Body of pancreas (tissue), 4 donors: Measurements from ENCODE around the gene KHDRBS2. TPM values are rescaled to one million over a fixed set of nuclear protein-coding genes. Genes with fewer than 3 reads are reported as not detected.

Experiments
- ATAC-seq: fragments of 150-250 bp; one replicate; pipeline ENCODE4 v1.9.1; 2016
- DNase-seq, 4 donors: peaks; one replicate each; pipeline ENCODE4 v3.0.0-alpha.2; 2019
- H3K27ac ChIP-seq, 4 donors: fragments of 200-600 bp; sonication (generic); 1 replicate in 3 of 4; 2 replicates in 1 of 4; pipeline versions ENCODE4 v1.5.1 to v1.6.1; 2016 to 2019; ENCODE audit warnings: mild to moderate bottlenecking in 1 of 4, mixed read lengths in 1 of 4, moderate library complexity in 1 of 4
- H3K27me3 ChIP-seq, 2 donors: fragments of 200-600 bp; sonication (generic); one replicate each; pipeline ENCODE4 v1.6.0; 2016; ENCODE audit warnings: mild to moderate bottlenecking in 1 of 2
- H3K36me3 ChIP-seq, 2 donors: fragments of 200-600 bp; sonication (generic); replicated peaks in 1 of 2; 2 replicates each; pipeline ENCODE4 v1.5.1; 2016; ENCODE audit warnings: low read depth in 2 of 2; ENCODE audit not compliant: insufficient read depth in 1 of 2
- H3K4me1 ChIP-seq: fragments of 200-600 bp; sonication (generic); one replicate; pipeline ENCODE4 v1.6.0; 2016
- H3K4me3 ChIP-seq, 2 donors: fragments of 200-600 bp; sonication (generic); 1 replicate in 1 of 2; 2 replicates in 1 of 2; pipeline ENCODE4 v1.5.1; 2016 to 2019
- H3K9me3 ChIP-seq, 3 donors: fragments of 200-600 bp; sonication (generic); 1 replicate in 2 of 3; 2 replicates in 1 of 3; pipeline ENCODE4 v1.5.1; 2016
- POLR2A ChIP-seq, 3 donors: fragments of 450-650 bp; IDR thresholded peaks; one replicate each; pipeline ENCODE4 v1.6.1; 2016; ENCODE audit warnings: antibody characterized with exemption in 3 of 3, mild to moderate bottlenecking in 2 of 3
- WGBS, 2 donors: methylation state at CpG; one replicate each; pipeline ENCODE4 v1.1.5; 2017; 5-methylcytosine and 5-hydroxymethylcytosine counted together
- intact Hi-C: fragments of 100-400 bp; cut with DNase I; formaldehyde crosslinking; loops from one replicate; pipeline ENCODE4 v1.15.1; 2023
- total RNA-seq, 2 donors: library from RNA; depleted of rRNA; stranded (reverse); fragments of >200 nt; gene quantifications; one replicate each; pipeline ENCODE4 v1.1.0, GENCODE V29; 2016
- TF ChIP-seq, protein P1 (sequence below), 7 experiments: fragments of 450-650 bp in 4 of 7; fragments of 200-600 bp in 3 of 7; sonication (generic) in 3 of 7; IDR thresholded peaks; one replicate each; pipeline ENCODE4 v1.5.1; 2016 to 2019; ENCODE audit warnings: antibody characterized with exemption in 7 of 7

KHDRBS2 gene
- total RNA-seq, 2 donors from 2014 or later = not detected

DNA sequence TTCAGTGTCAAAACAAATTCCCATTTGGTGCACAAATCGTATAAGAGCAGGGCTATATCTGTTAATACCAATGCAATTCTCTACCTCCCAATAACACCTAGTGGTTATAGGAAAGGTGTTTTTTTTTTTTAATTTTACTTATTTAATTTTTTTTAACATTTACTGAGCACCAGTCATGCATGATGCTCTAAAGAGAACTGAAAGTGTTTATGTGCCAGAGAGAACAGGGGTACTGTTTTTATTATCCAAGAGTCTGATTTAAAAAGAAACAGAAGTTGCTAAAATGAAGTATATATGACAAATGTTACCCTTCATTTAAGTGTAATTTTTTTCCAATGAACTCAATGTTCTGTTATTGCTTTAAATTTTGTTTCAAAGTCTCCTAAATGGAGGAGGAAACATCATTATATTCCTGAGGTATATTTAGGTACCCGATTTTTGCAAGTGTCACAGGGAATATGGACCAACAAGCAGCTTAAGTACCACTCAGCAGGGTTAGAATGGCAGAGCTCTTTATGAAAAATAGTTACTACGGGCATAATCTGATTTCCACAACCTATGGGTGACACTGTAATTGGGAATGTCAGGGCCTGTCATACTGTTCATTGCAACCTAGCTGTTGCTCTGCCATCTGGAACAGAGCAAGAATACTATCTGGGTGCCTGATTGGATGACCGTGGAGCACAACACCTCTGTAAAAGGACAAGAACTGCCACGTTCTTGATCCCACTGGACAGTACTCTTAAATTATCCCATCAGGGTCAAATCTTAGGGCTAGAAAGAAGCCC, 195.4 kb downstream of the KHDRBS2 start:
- intact Hi-C loops = no loop called here
- ATAC-seq = no peak
- WGBS, 2 donors = 49 to 55% methylated on average over 5 of the region's 5 CpGs

DNA sequence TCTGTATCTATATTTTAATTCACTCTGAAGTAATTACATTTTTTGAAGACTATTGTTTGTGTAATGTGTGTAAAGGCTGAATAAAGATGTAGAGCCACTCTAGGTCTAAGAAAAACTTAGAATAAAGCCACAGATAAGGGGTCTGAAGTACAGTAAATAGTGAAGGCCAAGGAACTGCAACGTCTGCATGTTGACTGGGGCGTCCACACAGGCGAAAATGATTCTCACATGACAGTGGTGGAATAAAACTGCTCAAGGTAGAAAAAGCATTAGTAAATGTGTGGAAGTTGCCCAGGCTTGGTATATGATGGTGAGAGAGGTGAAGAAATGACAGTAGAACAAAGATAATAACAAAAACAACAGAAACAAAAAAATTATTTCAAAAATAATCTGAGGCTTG, 196.2 kb downstream of the KHDRBS2 start:
- ATAC-seq = no peak
- H3K9me3 ChIP-seq = no peaks in the 10 kb centered on the region
- no peak for DNase-seq
- H3K36me3 ChIP-seq = no peaks in the 10 kb centered on the region
- 47% methylated on average over 3 of the region's 3 CpGs for WGBS, 2 donors
- H3K4me1 ChIP-seq = no peaks in the 10 kb centered on the region
- no peak overlapping the region for H3K4me3 ChIP-seq
- intact Hi-C loops = no loop called here
- TF ChIP-seq POLR2A (IDR thresholded peaks at IDR 0.05) = no peak
- TF ChIP-seq, protein P1, sequence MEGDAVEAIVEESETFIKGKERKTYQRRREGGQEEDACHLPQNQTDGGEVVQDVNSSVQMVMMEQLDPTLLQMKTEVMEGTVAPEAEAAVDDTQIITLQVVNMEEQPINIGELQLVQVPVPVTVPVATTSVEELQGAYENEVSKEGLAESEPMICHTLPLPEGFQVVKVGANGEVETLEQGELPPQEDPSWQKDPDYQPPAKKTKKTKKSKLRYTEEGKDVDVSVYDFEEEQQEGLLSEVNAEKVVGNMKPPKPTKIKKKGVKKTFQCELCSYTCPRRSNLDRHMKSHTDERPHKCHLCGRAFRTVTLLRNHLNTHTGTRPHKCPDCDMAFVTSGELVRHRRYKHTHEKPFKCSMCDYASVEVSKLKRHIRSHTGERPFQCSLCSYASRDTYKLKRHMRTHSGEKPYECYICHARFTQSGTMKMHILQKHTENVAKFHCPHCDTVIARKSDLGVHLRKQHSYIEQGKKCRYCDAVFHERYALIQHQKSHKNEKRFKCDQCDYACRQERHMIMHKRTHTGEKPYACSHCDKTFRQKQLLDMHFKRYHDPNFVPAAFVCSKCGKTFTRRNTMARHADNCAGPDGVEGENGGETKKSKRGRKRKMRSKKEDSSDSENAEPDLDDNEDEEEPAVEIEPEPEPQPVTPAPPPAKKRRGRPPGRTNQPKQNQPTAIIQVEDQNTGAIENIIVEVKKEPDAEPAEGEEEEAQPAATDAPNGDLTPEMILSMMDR (IDR thresholded peaks at IDR 0.05) = no peak
- no peaks in the 10 kb centered on the region for H3K27me3 ChIP-seq
- H3K27ac ChIP-seq = no peak overlapping the region

More for the DNA sequence above, 195.4 kb downstream of the KHDRBS2 start:
- TF ChIP-seq, protein P1 (IDR thresholded peaks at IDR 0.05) = no peak
- H3K9me3 ChIP-seq = no peaks in the 10 kb centered on the region
- H3K27ac ChIP-seq = no peak overlapping the region
- no peak overlapping the region for H3K4me3 ChIP-seq
- H3K27me3 ChIP-seq = no peaks in the 10 kb centered on the region
- DNase-seq = no peak
- H3K4me1 ChIP-seq = no peaks in the 10 kb centered on the region
- H3K36me3 ChIP-seq = no peaks in the 10 kb centered on the region

DNA sequence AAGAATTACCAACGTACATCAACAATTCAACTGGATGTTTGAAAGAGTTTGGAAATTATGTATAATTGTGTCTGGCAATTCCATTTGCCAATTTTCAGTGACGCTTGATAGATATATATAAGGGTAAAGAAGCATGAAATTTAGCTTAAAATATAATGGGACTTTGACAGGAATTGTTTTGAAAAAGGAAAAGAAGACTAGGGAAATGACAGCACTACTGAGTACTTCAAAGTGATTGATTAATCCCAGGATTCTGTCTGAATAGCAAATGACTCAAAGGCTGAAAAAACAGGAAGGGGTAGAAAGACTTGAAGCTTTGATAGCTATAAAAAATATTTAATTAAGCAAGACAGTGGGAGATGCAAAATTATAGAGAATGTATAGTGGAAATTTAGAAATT, 200.0 kb downstream of the KHDRBS2 start:
- intact Hi-C loops = no loop called here
- no peak for ATAC-seq
- 5 to 16% methylated on average over 2 of the region's 2 CpGs for WGBS, 2 donors

DNA sequence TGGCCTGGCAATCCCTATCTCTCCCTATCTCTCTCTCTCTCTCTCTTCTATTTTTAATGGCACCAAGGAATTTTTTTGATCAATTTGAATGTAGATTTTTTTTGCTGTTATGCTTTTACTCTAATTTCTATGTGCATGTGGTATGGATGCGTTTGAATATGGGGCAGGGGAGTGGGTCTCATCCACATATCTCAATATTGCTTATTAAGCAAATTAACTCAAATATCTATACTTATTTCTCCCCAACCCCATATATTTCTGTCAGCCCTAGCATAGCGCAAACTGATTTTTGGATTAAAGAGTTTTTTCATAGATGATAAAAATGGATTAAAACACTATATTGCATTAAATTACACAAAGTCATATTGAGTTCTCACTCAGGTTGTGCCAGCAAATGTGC, 210.2 kb downstream of the KHDRBS2 start:
- Histone ChIP-seq H3K4me1 (no peaks in the 10 kb centered on the region), H3K4me3 (no peak overlapping the region), H3K36me3 (no peaks in the 10 kb centered on the region), H3K9me3 (no peaks in the 10 kb centered on the region), H3K27ac (no peak overlapping the region), H3K27me3 (no peaks in the 10 kb centered on the region)
- TF ChIP-seq, protein P1 (IDR thresholded peaks at IDR 0.05) = no peak
- TF ChIP-seq POLR2A (IDR thresholded peaks at IDR 0.05) = no peak
- intact Hi-C loops = no loop called here
- DNase-seq = no peak
- ATAC-seq = no peak
- 69 to 74% methylated on average over 2 of the region's 2 CpGs for WGBS, 2 donors

More for the DNA sequence above, 200.0 kb downstream of the KHDRBS2 start:
- no peaks in the 10 kb centered on the region for H3K36me3 ChIP-seq
- TF ChIP-seq, protein P1 (IDR thresholded peaks at IDR 0.05) = no peak
- TF ChIP-seq POLR2A (IDR thresholded peaks at IDR 0.05) = no peak
- DNase-seq = no peak
- H3K4me1 ChIP-seq = no peaks in the 10 kb centered on the region
- H3K4me3 ChIP-seq = no peak overlapping the region
- H3K9me3 ChIP-seq = no peaks in the 10 kb centered on the region
- H3K27ac ChIP-seq = no peak overlapping the region
- H3K27me3 ChIP-seq = no peaks in the 10 kb centered on the region

DNA sequence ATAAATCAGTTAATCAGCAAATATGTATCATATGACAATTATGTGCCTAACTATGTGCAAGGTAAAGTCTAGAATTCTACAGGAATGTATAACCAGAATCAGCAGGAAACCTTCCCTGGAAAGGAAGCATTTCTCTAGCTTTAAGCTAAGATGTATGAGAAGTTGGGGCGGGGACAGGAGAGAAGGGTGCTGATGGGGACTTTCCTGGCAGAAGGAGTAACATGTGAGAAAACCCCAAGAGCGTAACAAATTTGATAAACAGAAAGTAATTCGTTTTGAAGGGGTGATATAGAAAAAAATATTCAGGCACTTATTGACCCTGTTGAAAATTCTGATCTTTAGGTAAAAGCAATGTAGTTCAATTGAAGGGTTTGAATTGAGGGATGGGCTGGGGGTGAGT, 226.1 kb downstream of the KHDRBS2 start:
- ATAC-seq = no peak
- 64 to 67% methylated on average over 3 of the region's 3 CpGs for WGBS, 2 donors
- TF ChIP-seq, protein P1 (IDR thresholded peaks at IDR 0.05) = no peak
- TF ChIP-seq POLR2A (IDR thresholded peaks at IDR 0.05) = no peak
- H3K36me3 ChIP-seq = no peaks in the 10 kb centered on the region
- no peak for DNase-seq
- no peaks in the 10 kb centered on the region for H3K4me1 ChIP-seq
- no peaks in the 10 kb centered on the region for H3K9me3 ChIP-seq
- H3K4me3 ChIP-seq = no peak overlapping the region
- intact Hi-C loops = no loop called here
- H3K27ac ChIP-seq = no peak overlapping the region
- H3K27me3 ChIP-seq = no peaks in the 10 kb centered on the region
